ENCODE data around the gene SOX10.
"Not testable (repeated sequence)": the region's sequence is repeated elsewhere in the genome, so short reads cannot be mapped to it uniquely, and the experiment has no call there.

The SOX10 gene

GRCh38 chr22:37959231-37959825 is 25.0 kb downstream of the SOX10 start:
- no peak for DNase-seq

- no peak for DNase-seq
These were observed 27.1 kb downstream of the SOX10 start for GRCh38 chr22:37957232-37957631.

GRCh38 chr22:37955825-37956397 is 28.4 kb downstream of the SOX10 start:
- not testable (repeated sequence) for DNase-seq

GRCh38 chr22:37954686-37955085 is 29.7 kb downstream of the SOX10 start:
- DNase-seq: no peak

- DNase-seq: peak; percentile 96 to 97
These were observed 30.7 kb downstream of the SOX10 start, which contains the start of the genes C22orf23 and POLR2F for GRCh38 chr22:37953437-37954179. C22orf23 (minus strand) TSS chr22:37953601; CDS start chr22:37953149, 452 bp downstream. POLR2F (plus strand) TSS chr22:37953699; CDS start chr22:37953788, 89 bp downstream.

GRCh38 chr22:37953062-37953436 is 31.3 kb downstream of the SOX10 start:
- no peak for DNase-seq

- DNase-seq: not testable (repeated sequence)
These were observed 31.7 kb downstream of the SOX10 start for GRCh38 chr22:37952629-37953028.

- DNase-seq: no peak
These were observed 33.0 kb downstream of the SOX10 start for GRCh38 chr22:37951305-37951704.

DNA sequence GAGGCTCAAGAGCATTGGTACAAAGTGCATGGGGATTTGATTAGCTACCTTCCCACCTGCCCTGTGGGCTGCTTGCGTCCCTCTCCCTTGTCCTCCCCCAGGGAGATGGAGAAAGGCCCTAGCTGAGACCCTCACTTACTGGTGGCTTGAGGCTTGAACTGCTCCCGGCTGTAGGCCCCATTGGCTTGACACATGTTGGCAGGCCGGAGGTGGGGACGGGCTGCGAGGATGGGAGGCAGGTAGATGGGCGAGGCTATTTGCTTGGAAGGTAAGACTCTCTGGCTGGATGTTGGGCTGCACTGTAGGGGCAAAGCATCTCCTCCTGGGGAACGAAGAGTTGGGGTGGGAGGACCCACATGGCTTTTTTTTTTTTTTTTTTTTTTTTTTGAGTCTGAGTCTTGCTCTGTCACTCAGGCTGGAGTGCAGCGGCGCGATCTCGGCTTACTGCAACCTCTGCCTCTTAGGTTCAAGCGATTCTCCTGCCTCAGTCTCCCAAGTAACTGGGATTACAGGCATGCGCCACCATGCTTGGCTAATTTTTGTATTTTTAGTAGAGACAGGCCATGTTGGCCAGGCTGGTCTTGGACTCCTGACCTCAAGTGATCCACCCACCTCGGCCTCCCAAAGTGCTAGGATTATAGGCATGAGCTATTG is 37.1 kb downstream of the SOX10 start:
- DNase-seq: not testable (repeated sequence)

GRCh38 chr22:37944423-37944822 is 39.9 kb downstream of the SOX10 start:
- not testable (repeated sequence) for DNase-seq

DNA sequence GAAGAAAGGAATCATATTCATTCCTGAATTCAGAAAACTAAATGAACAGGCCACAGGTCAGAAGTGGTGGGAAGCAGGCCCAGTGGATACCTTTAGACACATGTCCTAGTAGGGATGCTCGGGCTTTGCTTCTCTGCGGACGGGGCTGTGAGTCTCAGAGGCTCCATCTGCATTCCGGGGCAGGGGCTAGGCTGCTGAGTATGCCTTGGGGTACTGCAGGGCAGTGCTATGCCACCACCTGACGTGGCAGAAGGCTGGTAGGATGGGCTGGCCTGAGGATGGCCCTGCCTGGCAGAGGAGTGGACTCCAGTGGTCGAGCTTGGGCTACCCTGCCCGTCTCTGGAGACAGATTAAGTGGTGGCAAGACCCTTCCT is 40.5 kb downstream of the SOX10 start:
- DNase-seq: no peak

DNA sequence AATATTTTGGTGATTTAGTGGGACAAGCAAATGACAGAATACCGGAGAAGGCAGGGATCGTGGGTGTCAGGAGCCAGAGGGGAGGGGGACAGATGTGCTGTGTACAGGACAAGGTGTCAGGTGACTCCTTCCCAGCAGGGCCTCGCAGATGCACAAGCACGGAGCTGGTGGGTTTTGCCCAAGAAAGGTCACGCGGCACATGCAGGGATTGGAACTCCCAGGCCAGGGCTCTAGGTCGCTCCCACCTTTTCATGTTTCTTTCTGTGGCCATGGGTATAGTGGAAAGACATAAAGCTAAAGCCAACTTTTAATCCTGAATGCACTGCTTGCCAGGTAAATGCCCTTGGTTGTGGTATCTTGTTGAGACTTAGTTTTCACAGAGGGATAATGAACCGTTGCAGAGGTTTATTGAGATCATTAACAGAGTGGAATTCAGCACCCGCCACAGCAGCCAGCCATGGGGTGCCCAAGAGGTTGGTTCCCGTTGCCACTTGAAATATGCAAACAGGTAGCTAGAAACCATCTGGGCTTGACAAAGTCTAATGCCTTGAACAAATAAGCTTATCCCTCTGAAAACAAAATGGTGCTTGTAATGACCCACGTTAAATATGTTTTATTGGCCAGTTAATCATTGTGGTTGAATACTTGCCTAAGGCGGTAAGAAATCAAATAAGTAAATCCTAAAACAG is 41.1 kb downstream of the SOX10 start:
- DNase-seq: no peak

DNA sequence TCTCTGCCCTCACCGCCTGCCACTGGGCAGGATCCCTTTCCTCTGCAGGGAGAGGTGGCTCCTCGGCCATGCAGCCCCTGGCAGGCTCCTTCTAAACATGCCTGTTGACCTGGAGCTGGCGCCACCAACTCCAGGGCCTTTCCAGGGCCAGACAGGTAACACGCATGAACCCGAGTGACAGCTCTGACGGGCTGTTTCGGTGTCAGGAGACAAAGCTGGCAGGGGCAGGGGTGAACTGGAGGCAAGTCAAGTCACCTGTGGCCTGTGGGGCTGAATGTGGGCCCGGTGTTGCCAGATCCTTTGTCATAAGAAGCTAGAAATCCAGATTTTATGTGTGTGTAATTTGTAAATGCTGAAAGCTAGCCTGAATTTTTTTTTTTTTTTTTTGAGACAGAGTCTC is 42.2 kb downstream of the SOX10 start:
- no peak for DNase-seq

GRCh38 chr22:37940698-37941376 is 43.5 kb downstream of the SOX10 start:
- no peak for DNase-seq

GRCh38 chr22:37933711-37934376 is 50.5 kb downstream of the SOX10 start:
- peak; percentile 93 to 94 for DNase-seq

DNA sequence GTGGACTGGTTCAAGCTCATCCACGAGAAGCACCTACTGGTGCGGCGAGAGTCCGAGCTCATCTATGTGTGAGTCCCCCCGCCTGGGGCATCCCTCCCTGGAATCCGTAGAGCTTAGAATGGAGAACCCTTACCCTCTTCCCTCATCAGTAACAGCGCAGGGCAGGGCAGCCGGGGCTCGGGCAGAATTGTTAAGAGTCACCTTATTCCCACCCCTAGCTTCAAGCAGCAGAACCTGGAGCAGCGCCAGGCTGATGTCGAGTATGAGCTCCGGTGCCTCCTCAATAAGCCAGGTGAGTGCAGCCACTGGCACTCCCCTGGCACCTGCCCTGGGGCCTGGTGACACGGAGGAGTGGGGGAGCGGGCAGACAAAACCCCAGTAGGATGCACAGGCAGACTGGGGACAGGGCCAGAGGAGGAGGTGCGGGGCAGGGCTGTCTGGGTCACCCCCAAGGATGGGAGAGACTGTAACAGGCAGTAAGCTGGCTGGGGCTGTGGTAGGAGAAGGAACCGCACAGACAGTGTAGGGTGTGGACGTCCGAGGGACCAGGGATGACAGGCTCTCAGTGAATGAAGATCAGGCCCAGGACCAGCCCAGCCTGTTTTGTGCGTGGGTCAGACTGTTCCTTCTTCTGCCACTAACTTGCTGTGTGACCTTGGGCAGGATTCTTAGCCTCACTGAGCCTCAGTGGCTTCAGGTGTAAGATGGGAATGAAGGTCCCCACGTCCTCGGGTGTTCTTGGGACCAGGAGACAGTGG is 51.4 kb downstream of the SOX10 start:
- no peak for DNase-seq

DNA sequence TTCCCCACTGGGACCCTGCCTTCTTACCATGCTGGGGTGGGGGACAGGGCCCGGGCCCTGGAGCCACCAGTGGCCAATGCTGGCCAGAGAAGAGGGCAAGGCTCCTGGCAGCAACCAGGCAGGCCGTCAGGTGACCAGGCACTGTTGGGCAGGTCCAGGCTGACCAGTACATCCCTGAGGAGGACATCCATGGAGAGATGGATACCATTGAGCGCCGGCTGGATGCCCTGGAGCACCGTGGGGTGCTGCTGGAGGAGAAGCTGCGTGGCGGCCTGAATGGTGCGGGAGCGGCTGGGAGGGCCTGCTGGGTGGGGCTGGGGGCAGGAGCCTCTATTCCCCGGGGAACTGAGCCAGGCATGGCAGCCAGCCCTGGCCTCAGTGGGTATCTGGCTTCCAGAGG is 52.0 kb downstream of the SOX10 start:
- no peak for DNase-seq

GRCh38 chr22:37931893-37932389 is 52.4 kb downstream of the SOX10 start:
- no peak for DNase-seq

GRCh38 chr22:37930952-37931440 is 53.4 kb downstream of the SOX10 start:
- DNase-seq: no peak

DNA sequence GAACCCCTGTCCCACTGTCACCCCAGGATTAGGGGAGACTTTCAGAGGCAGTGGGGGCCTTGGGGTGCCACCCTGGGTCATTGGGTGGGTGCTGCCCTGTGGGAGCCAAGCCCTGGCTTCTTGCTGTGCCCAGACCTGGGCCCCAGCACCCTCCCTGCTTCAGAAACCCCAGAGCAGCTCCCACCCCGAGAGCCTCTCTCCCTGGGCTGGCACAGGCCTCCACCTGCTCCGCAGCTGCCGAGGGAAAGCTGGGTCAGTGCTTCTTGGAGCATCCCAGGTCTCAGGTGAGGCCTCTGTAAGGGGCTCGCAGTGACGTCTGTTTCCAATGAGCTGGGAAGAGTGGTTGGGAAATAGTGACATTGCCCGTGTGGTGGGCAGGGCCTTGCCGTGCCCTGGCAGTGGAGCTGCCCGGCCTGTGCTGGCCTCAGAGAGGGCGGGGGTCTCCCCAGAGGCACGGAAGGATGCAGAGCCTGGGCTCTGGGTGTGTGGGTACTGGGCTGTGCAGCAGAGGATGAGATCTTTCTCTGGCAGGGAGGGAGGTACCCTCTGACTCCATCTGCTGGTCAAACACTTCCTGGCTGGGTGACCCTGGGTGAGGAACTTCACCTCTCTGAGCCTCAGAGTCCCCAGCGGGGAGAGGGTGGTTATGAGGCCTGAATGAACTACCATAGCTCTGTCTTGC is 53.9 kb downstream of the SOX10 start:
- DNase-seq: no peak
